Caco-2 (cell line): ENCODE results near the gene DERL3. TPM values are rescaled to one million over a fixed set of nuclear protein-coding genes. Genes with fewer than 3 reads are reported as not detected.

Experiments used
- BruUV-seq: library from RNA; stranded (reverse); fragments of 400-500 nt; replicated peaks from 2 replicates; lab custom pipeline; 2021; lab: Mats Ljungman, UMichigan
- CTCF ChIA-PET: fragments of 300-600 bp; sonication (Branson Sonifier 250); formaldehyde crosslinking; loops from one replicate; lab custom pipeline; 2022; ENCODE audit warnings: antibody characterized with exemption; lab: Charles Lee
- POLR2A ChIA-PET: fragments of 300-600 bp; sonication (Branson Sonifier 250); formaldehyde crosslinking; loops from one replicate; lab custom pipeline; 2022; ENCODE audit warnings: antibody characterized with exemption; lab: Charles Lee
- DNase-seq, 2 experiments: peaks; one replicate each; pipeline versions ENCODE4 v3.0.0 to v3.0.0-alpha.2; 2020 to 2022
- H3K27me3 ChIP-seq: replicated peaks from 2 replicates; pipeline ENCODE4 v1.6.0; 2011; ENCODE audit warnings: low read length; ENCODE audit not compliant: control insufficient read depth, insufficient read depth
- H3K36me3 ChIP-seq: 2 replicates; pipeline ENCODE4 v1.5.1; 2011; ENCODE audit warnings: low read length; ENCODE audit not compliant: control insufficient read depth, insufficient read depth
- H3K4me1 ChIP-seq: fragments of 250-450 bp; sonication (Bioruptor Pico); 2 replicates; pipeline ENCODE4 v1.5.1; 2020; ENCODE audit warnings: mild to moderate bottlenecking
- H3K4me3 ChIP-seq: 2 replicates; pipeline ENCODE4 v1.5.1; 2011; ENCODE audit warnings: low read depth, mild to moderate bottlenecking, control low read depth, low read length
- H3K9me3 ChIP-seq: fragments of 250-450 bp; sonication (Bioruptor Pico); 2 replicates; pipeline ENCODE4 v1.5.1; 2020; ENCODE audit warnings: mild to moderate bottlenecking, moderate library complexity
- H3K27ac Mint-ChIP-seq: one replicate; pipeline ENCODE4 v1.8.0; 2022; ENCODE audit warnings: mixed read lengths; ENCODE audit not compliant: unreplicated experiment
- H3K27me3 Mint-ChIP-seq: one replicate; pipeline ENCODE4 v1.8.0; 2022; ENCODE audit warnings: mixed read lengths; ENCODE audit not compliant: insufficient read depth, unreplicated experiment
- H3K36me3 Mint-ChIP-seq: one replicate; pipeline ENCODE4 v1.8.0; 2022; ENCODE audit warnings: mild to moderate bottlenecking, mixed read lengths; ENCODE audit not compliant: insufficient read depth, unreplicated experiment
- H3K4me1 Mint-ChIP-seq: one replicate; pipeline ENCODE4 v1.8.0; 2022; ENCODE audit warnings: low read depth, mixed read lengths; ENCODE audit not compliant: unreplicated experiment
- H3K4me3 Mint-ChIP-seq: one replicate; pipeline ENCODE4 v1.8.0; 2022; ENCODE audit warnings: mild to moderate bottlenecking, moderate library complexity, mixed read lengths; ENCODE audit not compliant: unreplicated experiment
- H3K9me3 Mint-ChIP-seq: one replicate; pipeline ENCODE4 v1.8.0; 2022; ENCODE audit warnings: mixed read lengths; ENCODE audit not compliant: unreplicated experiment
- intact Hi-C: fragments of 100-400 bp; cut with micrococcal nuclease; formaldehyde crosslinking; loops from one replicate; pipeline ENCODE4 v1.10.0; 2022; ENCODE audit not compliant: unreplicated experiment
- total RNA-seq: library from RNA; stranded (reverse); gene quantifications from 2 replicates; pipeline ENCODE4 v1.2.3, GENCODE V29; 2022
- TF ChIP-seq, protein P1 (sequence below), 2 experiments: fragments of 200-600 bp in 1 of 2; IDR thresholded peaks; 1 replicate in 1 of 2; 2 replicates in 1 of 2; pipeline versions ENCODE4 v1.5.1 to v1.8.0; 2011 to 2022; ENCODE audit warnings: antibody characterized with exemption in 1 of 2, control low read depth in 1 of 2, inconsistent platforms in 1 of 2, low read depth in 1 of 2, low read length in 1 of 2, mild to moderate bottlenecking in 1 of 2, moderate library complexity in 1 of 2; ENCODE audit not compliant: insufficient read depth in 1 of 2, severe bottlenecking in 1 of 2, unreplicated experiment in 1 of 2

Gene DERL3
- total RNA-seq, 1 experiment from 2014 or later: 4.4 TPM

DNA sequence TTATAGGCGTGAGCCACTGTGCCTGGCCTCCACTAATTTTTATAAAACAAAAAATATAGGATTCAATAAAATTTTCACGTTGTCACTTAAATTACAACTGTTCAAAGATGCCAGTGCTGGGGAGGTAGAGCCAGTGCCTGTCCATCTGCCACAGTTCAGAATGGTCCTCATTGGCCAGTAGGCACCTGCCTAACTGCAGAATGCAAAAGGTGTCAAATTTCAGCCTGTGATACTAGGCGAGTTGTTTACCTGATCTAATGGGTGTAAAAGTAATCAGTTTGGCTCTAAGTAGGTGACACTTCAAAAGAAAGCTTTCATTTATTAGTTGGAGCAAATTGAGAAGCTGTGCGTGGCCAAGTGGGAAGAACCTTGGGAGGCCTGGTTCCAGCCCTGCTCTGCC lies 49.7 kb downstream of the DERL3 start:
- no peak overlapping the region for H3K4me3 Mint-ChIP-seq
- Histone ChIP-seq H3K36me3 (peaks cover 1% of the 10 kb centered on the region; the same call in 1 of the 2 replicates), H3K4me3 (no peak overlapping the region), H3K4me1 (peaks cover 7% of the 10 kb centered on the region), H3K27me3 (no peaks in the 10 kb centered on the region), H3K9me3 (no peaks in the 10 kb centered on the region)
- DNase-seq: no peak
- POLR2A ChIA-PET: no interaction called here
- no TSS peak for BruUV-seq
- H3K27me3 Mint-ChIP-seq: no peaks in the 10 kb centered on the region
- no peaks in the 10 kb centered on the region for H3K4me1 Mint-ChIP-seq
- peaks cover 29% of the 10 kb centered on the region for H3K36me3 Mint-ChIP-seq
- TF ChIP-seq, protein P1, sequence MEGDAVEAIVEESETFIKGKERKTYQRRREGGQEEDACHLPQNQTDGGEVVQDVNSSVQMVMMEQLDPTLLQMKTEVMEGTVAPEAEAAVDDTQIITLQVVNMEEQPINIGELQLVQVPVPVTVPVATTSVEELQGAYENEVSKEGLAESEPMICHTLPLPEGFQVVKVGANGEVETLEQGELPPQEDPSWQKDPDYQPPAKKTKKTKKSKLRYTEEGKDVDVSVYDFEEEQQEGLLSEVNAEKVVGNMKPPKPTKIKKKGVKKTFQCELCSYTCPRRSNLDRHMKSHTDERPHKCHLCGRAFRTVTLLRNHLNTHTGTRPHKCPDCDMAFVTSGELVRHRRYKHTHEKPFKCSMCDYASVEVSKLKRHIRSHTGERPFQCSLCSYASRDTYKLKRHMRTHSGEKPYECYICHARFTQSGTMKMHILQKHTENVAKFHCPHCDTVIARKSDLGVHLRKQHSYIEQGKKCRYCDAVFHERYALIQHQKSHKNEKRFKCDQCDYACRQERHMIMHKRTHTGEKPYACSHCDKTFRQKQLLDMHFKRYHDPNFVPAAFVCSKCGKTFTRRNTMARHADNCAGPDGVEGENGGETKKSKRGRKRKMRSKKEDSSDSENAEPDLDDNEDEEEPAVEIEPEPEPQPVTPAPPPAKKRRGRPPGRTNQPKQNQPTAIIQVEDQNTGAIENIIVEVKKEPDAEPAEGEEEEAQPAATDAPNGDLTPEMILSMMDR (IDR thresholded peaks at IDR 0.05; ENCODE audit: insufficient read depth in 1 of 2, low read depth in 1 of 2, low read length in 1 of 2, severe bottlenecking in 1 of 2, unreplicated experiment in 1 of 2): no peak
- H3K27ac Mint-ChIP-seq: no peak overlapping the region
- H3K9me3 Mint-ChIP-seq: no peaks in the 10 kb centered on the region
- intact Hi-C loops: no loop called here
- CTCF ChIA-PET: interaction anchor here (1.2 kb wide), 1 partner anchor 18 kb away, joined by 4 read pairs; no protein-coding TSS in a partner anchor

DNA sequence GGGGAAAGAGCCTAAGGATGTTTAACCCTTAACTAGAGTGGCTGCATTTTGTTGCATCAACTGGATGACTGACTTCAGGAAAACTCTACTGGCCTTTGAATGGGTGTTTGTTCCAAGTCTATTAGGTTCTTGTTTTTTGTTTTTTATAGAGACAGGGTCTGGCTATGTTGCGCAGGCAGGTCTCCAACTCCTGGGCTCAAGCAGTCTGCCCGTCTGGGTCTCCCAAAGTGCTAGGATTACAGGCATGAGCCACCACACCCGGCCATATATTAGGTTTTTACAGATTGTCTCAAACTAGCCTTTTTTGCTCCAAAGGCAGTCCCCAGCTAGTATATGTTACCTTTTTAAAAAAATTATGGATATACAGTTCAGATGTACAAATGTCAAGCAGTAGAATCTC lies 50.9 kb downstream of the DERL3 start:
- no peak for DNase-seq
- TF ChIP-seq, protein P1 (IDR thresholded peaks at IDR 0.05; ENCODE audit: insufficient read depth in 1 of 2, low read depth in 1 of 2, low read length in 1 of 2, severe bottlenecking in 1 of 2, unreplicated experiment in 1 of 2): no peak
- ChIA-PET POLR2A (interaction anchor here (0.7 kb wide), 1 partner anchor 17 kb away, joined by 3 read pairs; no protein-coding TSS in a partner anchor), CTCF (interaction anchor here (0.5 to 1.2 kb wide), 3 partner anchors 17 to 69 kb away, joined by 3 to 4 read pairs (median 3); no protein-coding TSS in a partner anchor)
- peaks cover 12% of the 10 kb centered on the region for H3K4me1 ChIP-seq
- Mint-ChIP-seq H3K27me3 (no peaks in the 10 kb centered on the region), H3K4me3 (peak overlapping the region; percentile 89), H3K36me3 (peaks cover 17% of the 10 kb centered on the region), H3K27ac (peak overlapping the region; percentile 36), H3K9me3 (no peaks in the 10 kb centered on the region), H3K4me1 (no peaks in the 10 kb centered on the region)
- intact Hi-C loops: loop anchor here (1.0 to 2.0 kb wide), 2 partner anchors 15 to 20 kb away; partner anchors contain the start of gene MMP11
- H3K4me3 ChIP-seq: peak overlapping the region; percentile 94
- H3K9me3 ChIP-seq: no peaks in the 10 kb centered on the region
- TSS peak; percentile 56 for BruUV-seq
- no peaks in the 10 kb centered on the region for H3K27me3 ChIP-seq
- peaks cover 1% of the 10 kb centered on the region; the same call in 1 of the 2 replicates for H3K36me3 ChIP-seq

DNA sequence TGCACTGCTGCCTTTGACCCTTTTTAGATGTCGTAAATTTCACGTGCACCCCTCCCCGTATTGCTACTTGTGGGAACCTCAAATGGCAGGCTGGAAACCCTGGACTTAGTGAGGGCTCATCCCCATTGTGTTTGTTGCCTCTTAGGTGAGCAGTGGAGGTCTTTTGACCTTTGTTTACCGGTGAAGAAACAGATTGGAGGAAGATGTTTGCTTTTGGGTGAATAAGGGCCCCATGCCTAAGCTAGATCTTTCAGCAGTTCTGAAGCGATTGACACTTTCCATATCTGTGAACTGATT lies 51.3 kb downstream of the DERL3 start:
- Mint-ChIP-seq H3K4me1 (no peaks in the 10 kb centered on the region), H3K27me3 (no peaks in the 10 kb centered on the region), H3K27ac (peak overlapping the region; percentile 36), H3K4me3 (peak overlapping the region; percentile 89), H3K9me3 (no peaks in the 10 kb centered on the region), H3K36me3 (peaks cover 14% of the 10 kb centered on the region)
- no TSS peak for BruUV-seq
- Histone ChIP-seq H3K36me3 (peaks cover 1% of the 10 kb centered on the region; the same call in 1 of the 2 replicates), H3K4me3 (peak overlapping the region; percentile 94), H3K27me3 (no peaks in the 10 kb centered on the region), H3K9me3 (no peaks in the 10 kb centered on the region), H3K4me1 (peaks cover 12% of the 10 kb centered on the region)
- TF ChIP-seq, protein P1 (IDR thresholded peaks at IDR 0.05; ENCODE audit: insufficient read depth in 1 of 2, low read depth in 1 of 2, low read length in 1 of 2, severe bottlenecking in 1 of 2, unreplicated experiment in 1 of 2): no peak
- ChIA-PET CTCF (interaction anchor here (1.2 kb wide), 1 partner anchor 62 kb away, joined by 3 read pairs; no protein-coding TSS in a partner anchor), POLR2A (interaction anchor here (0.7 to 0.8 kb wide), 2 partner anchors 12 to 17 kb away, joined by 3 read pairs; no protein-coding TSS in a partner anchor)
- intact Hi-C loops: loop anchor here (1.0 to 2.0 kb wide), 2 partner anchors 15 to 19 kb away; partner anchors contain the start of gene MMP11
- no peak for DNase-seq
